CD4-positive, alpha-beta T cell treated with Interleukin-6 at 100 ng/mL for 8 hours (primary cell): ENCODE data around the gene PRKCD.

ENCODE experiments used
- DNase-seq: peaks from one replicate; pipeline ENCODE4 v3.0.0-alpha.2; 2020; ENCODE audit warnings: mixed read lengths, low spot score

PRKCD gene

GRCh38 chr3:53160660-53161449 lies at the start of gene PRKCD:
TSS of gene PRKCD (plus strand) at chr3:53161209. CDS start at chr3:53178423, 17,214 bp downstream.
- peak; percentile 87 for DNase-seq

- DNase-seq: no peak
Observed at GRCh38 chr3:53111822-53112221, 49.2 kb upstream of the PRKCD start.

GRCh38 chr3:53113293-53114010 lies 47.6 kb upstream of the PRKCD start:
- DNase-seq: no peak

- DNase-seq: peak; percentile 82
Observed at GRCh38 chr3:53114011-53114400, 47.0 kb upstream of the PRKCD start.

GRCh38 chr3:53114412-53115074 lies 46.5 kb upstream of the PRKCD start:
- DNase-seq: no peak

GRCh38 chr3:53116956-53117355 lies 44.1 kb upstream of the PRKCD start:
- DNase-seq: no peak

GRCh38 chr3:53120336-53120735 lies 40.7 kb upstream of the PRKCD start:
- no peak for DNase-seq

- DNase-seq: no peak
Observed at GRCh38 chr3:53122255-53122932, 38.6 kb upstream of the PRKCD start.

GRCh38 chr3:53122933-53123305 lies 38.1 kb upstream of the PRKCD start:
- no peak for DNase-seq

GRCh38 chr3:53123510-53123909 lies 37.5 kb upstream of the PRKCD start:
- no peak for DNase-seq

GRCh38 chr3:53123953-53124352 lies 37.1 kb upstream of the PRKCD start:
- no peak for DNase-seq

GRCh38 chr3:53126601-53127000 lies 34.4 kb upstream of the PRKCD start:
- no peak for DNase-seq

GRCh38 chr3:53129344-53129743 lies 31.7 kb upstream of the PRKCD start:
- DNase-seq: no peak

GRCh38 chr3:53130179-53131061 lies 30.6 kb upstream of the PRKCD start, which contains the start of gene RFT1:
TSS of gene RFT1 (minus strand) at chr3:53130435. CDS start at chr3:53130400, 35 bp downstream.
- peak; percentile 95 for DNase-seq

GRCh38 chr3:53131096-53131495 lies 29.9 kb upstream of the PRKCD start:
- no peak for DNase-seq

GRCh38 chr3:53132347-53132746 lies 28.7 kb upstream of the PRKCD start:
- DNase-seq: no peak

- DNase-seq: peak; percentile 55
Observed at GRCh38 chr3:53134631-53135232, 26.3 kb upstream of the PRKCD start.

GRCh38 chr3:53137221-53137620 lies 23.8 kb upstream of the PRKCD start:
- no peak for DNase-seq

GRCh38 chr3:53137835-53138446 lies 23.1 kb upstream of the PRKCD start:
- DNase-seq: no peak
